Gastrocnemius medialis (tissue), 4 donors: Measurements from ENCODE around the gene NRCAM.

Experiments used
- CTCF ChIP-seq, 5 experiments: fragments of 450-650 bp in 3 of 5; fragments of 200-600 bp in 2 of 5; sonication (generic) in 2 of 5; IDR thresholded peaks in 4 of 5; conservative IDR thresholded peaks in 1 of 5; 1 replicate in 4 of 5; 2 replicates in 1 of 5; pipeline ENCODE4 v1.5.1; 2016 to 2019; ENCODE audit warnings: antibody characterized with exemption in 5 of 5, mild to moderate bottlenecking in 3 of 5, moderate library complexity in 3 of 5
- POLR2A ChIP-seq, 2 donors: fragments of 450-650 bp; IDR thresholded peaks; one replicate each; pipeline ENCODE4 v1.6.1; 2017; ENCODE audit warnings: antibody characterized with exemption in 2 of 2, mild to moderate bottlenecking in 2 of 2, moderate library complexity in 2 of 2

DNA sequence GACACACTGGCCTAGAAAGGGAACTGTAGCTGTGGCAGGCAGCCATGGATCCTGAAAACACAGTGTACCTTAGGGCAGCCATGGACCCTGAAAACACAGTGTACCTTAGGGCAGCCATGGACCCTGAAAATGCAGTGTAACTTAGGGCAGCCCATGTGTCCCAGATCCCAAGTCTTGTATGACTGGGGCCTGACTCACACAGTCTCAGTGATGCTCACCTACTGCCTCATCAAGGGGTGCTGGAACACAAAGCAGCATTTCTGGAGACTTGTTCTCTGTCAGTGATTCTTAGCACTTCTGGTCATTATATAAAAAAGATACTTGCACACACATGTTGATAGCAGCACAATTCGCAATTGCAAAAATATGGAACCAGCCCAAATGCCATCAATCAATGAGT is 255.9 kb downstream of the NRCAM start:
- TF ChIP-seq POLR2A (IDR thresholded peaks at IDR 0.05): no peak
- no peak for TF ChIP-seq CTCF (IDR thresholded peaks at IDR 0.05 in 4 of 5, conservative IDR thresholded peaks at IDR 0.05 in 1 of 5)
